ENCODE data around the gene EVX2.

EVX2 gene

GRCh38 chr2:176096243-176096985, 12.7 kb upstream of the EVX2 start:
- DNase-seq (ENCODE audit: low read depth in 2 of 2), result no peak

- DNase-seq (ENCODE audit: low read depth in 2 of 2), result no peak
Observed at GRCh38 chr2:176095421-176095820, 11.7 kb upstream of the EVX2 start.

GRCh38 chr2:176094349-176094748, 10.6 kb upstream of the EVX2 start:
- DNase-seq (ENCODE audit: low read depth in 2 of 2), result no peak

- no peak for DNase-seq (ENCODE audit: low read depth in 2 of 2)
Observed at GRCh38 chr2:176093898-176094249, 10.1 kb upstream of the EVX2 start.

- no peak for DNase-seq (ENCODE audit: low read depth in 2 of 2)
Observed at GRCh38 chr2:176093145-176093897, 9.6 kb upstream of the EVX2 start.

GRCh38 chr2:176092270-176093144, 8.7 kb upstream of the EVX2 start, which contains the start of gene HOXD13:
HOXD13 (plus strand) TSS chr2:176092721; CDS start chr2:176092891, 170 bp downstream.
- no peak for DNase-seq (ENCODE audit: low read depth in 2 of 2)

GRCh38 chr2:176091329-176092258, 7.8 kb upstream of the EVX2 start:
- no peak for DNase-seq (ENCODE audit: low read depth in 2 of 2)

GRCh38 chr2:176090862-176091261, 7.1 kb upstream of the EVX2 start:
- DNase-seq (ENCODE audit: low read depth in 2 of 2), result no peak

- no peak for DNase-seq (ENCODE audit: low read depth in 2 of 2)
Observed at GRCh38 chr2:176089843-176090395, 6.2 kb upstream of the EVX2 start.

- no peak for DNase-seq (ENCODE audit: low read depth in 2 of 2)
Observed at GRCh38 chr2:176088937-176089842, 5.4 kb upstream of the EVX2 start.

- no peak for DNase-seq (ENCODE audit: low read depth in 2 of 2)
Observed at GRCh38 chr2:176088048-176088936, 4.5 kb upstream of the EVX2 start.

- no peak for DNase-seq (ENCODE audit: low read depth in 2 of 2)
Observed at GRCh38 chr2:176087330-176088047, 3.7 kb upstream of the EVX2 start.

- no peak for DNase-seq (ENCODE audit: low read depth in 2 of 2)
Observed at GRCh38 chr2:176085861-176086771, 2.4 kb upstream of the EVX2 start.

- DNase-seq (ENCODE audit: low read depth in 2 of 2), result no peak
Observed at GRCh38 chr2:176085120-176085788, 1.5 kb upstream of the EVX2 start.

GRCh38 chr2:176084611-176085119, 903 bp upstream of the EVX2 start:
- DNase-seq (ENCODE audit: low read depth in 2 of 2), result no peak

Measured in stimulated activated CD8-positive, alpha-beta memory T cell treated with anti-CD3 and anti-CD28 coated beads, Interleukin-15, amount 100 ng/mL, for 4 hours (primary cell).